Measurements from ENCODE around the gene GRID2IP.

Gene GRID2IP

GRCh38 chr7:6563936-6564770 lies 12.9 kb upstream of the GRID2IP start:
- Histone ChIP-seq H3K36me3 (no peaks in the 10 kb centered on the region), H3K9me3 (no peaks in the 10 kb centered on the region), H3K27ac (no peak overlapping the region), H3K4me2 (no peak overlapping the region), H3K4me3 (no peak overlapping the region), H3K9ac (no peak overlapping the region), H3K4me1 (peaks cover 13% of the 10 kb centered on the region), H4K20me1 (no peaks in the 10 kb centered on the region), H3K27me3 (no peaks in the 10 kb centered on the region)
- no peak for TF ChIP-seq Cebpa-rat (IDR thresholded peaks at IDR 0.05)

- Histone ChIP-seq H3K27ac (no peak overlapping the region), H3K9ac (no peak overlapping the region), H3K4me3 (no peak overlapping the region), H4K20me1 (no peaks in the 10 kb centered on the region), H3K4me1 (peaks cover 33% of the 10 kb centered on the region), H3K27me3 (no peaks in the 10 kb centered on the region), H3K36me3 (no peaks in the 10 kb centered on the region), H3K4me2 (no peak overlapping the region), H3K9me3 (no peaks in the 10 kb centered on the region)
- no peak for TF ChIP-seq Cebpa-rat (IDR thresholded peaks at IDR 0.05)
Measured at GRCh38 chr7:6562106-6562505, 10.8 kb upstream of the GRID2IP start.

GRCh38 chr7:6559896-6560295 lies 8.6 kb upstream of the GRID2IP start:
- peaks cover 55% of the 10 kb centered on the region for H3K4me1 ChIP-seq
- H3K27me3 ChIP-seq, result no peaks in the 10 kb centered on the region
- no peak overlapping the region for H3K9ac ChIP-seq
- H3K36me3 ChIP-seq, result no peaks in the 10 kb centered on the region
- H4K20me1 ChIP-seq, result no peaks in the 10 kb centered on the region
- H3K4me2 ChIP-seq, result peak overlapping the region; percentile 51
- no peak overlapping the region for H3K27ac ChIP-seq
- no peak for TF ChIP-seq Cebpa-rat (IDR thresholded peaks at IDR 0.05)
- H3K9me3 ChIP-seq, result no peaks in the 10 kb centered on the region
- no peak overlapping the region for H3K4me3 ChIP-seq

DNA sequence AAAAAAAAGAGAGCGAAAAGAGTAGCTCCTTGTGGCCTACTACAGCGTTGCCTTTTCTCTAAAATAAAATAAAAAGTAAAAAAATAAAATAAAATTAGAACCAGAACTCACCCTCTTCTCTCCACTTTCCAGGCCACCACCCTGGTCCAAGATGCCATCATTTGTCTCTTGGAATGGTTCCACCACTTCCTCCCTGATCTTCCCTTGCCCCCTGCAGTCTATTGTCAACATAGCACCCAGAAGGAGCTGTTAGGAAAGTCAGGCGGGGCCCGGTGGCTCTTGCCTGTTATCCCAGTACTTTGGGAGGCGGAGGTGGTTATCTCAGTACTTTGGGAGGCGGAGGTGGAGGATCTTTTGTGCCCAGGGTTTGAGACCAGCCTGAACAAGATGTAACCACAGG lies 7.6 kb upstream of the GRID2IP start:
- H3K9me3 ChIP-seq, result no peaks in the 10 kb centered on the region
- H3K9ac ChIP-seq, result no peak overlapping the region
- no peaks in the 10 kb centered on the region for H3K36me3 ChIP-seq
- peak overlapping the region; percentile 38; the same call in 1 of the 2 replicates for H3K27ac ChIP-seq
- no peak for TF ChIP-seq Cebpa-rat (IDR thresholded peaks at IDR 0.05)
- peak overlapping the region; percentile 51 for H3K4me2 ChIP-seq
- peaks cover 66% of the 10 kb centered on the region for H3K4me1 ChIP-seq
- no peaks in the 10 kb centered on the region for H4K20me1 ChIP-seq
- no peaks in the 10 kb centered on the region for H3K27me3 ChIP-seq
- H3K4me3 ChIP-seq, result no peak overlapping the region

- Histone ChIP-seq H3K36me3 (no peaks in the 10 kb centered on the region), H3K9ac (no peak overlapping the region), H3K4me3 (no peak overlapping the region), H3K9me3 (no peaks in the 10 kb centered on the region), H3K27me3 (no peaks in the 10 kb centered on the region), H4K20me1 (no peaks in the 10 kb centered on the region), H3K27ac (peak overlapping the region; percentile 72), H3K4me1 (peaks cover 82% of the 10 kb centered on the region), H3K4me2 (peak overlapping the region; percentile 69)
- no peak for TF ChIP-seq Cebpa-rat (IDR thresholded peaks at IDR 0.05)
Measured at GRCh38 chr7:6556196-6556595, 4.9 kb upstream of the GRID2IP start.

DNA sequence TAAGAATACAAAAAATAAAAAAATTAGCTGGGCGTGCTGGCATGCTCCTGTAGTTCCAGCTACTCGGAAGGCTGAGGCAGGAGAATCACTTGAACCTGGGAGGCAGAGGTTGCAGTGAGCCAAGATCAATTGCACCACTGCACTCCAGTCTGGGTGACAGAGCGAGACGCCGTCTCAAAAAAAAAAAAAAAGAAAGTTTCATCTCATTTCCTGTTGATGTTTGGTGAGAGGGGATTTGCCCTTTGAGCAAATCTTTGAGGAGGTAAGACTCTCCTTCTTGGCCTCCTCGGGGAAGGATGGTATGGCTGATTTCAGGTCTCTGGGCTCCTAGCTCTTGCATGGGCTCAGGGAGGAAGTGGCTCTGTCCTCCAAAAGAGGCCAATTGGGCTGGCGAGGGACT lies 3.6 kb upstream of the GRID2IP start:
- TF ChIP-seq Cebpa-rat (IDR thresholded peaks at IDR 0.05), result no peak
- H3K4me2 ChIP-seq, result peak overlapping the region; percentile 69
- H3K27me3 ChIP-seq, result no peaks in the 10 kb centered on the region
- H3K9me3 ChIP-seq, result no peaks in the 10 kb centered on the region
- peak overlapping the region; percentile 3; the same call in 1 of the 2 replicates for H3K9ac ChIP-seq
- H3K4me1 ChIP-seq, result peaks cover 88% of the 10 kb centered on the region
- no peaks in the 10 kb centered on the region for H4K20me1 ChIP-seq
- H3K36me3 ChIP-seq, result no peaks in the 10 kb centered on the region
- peak overlapping the region; percentile 72 for H3K27ac ChIP-seq
- no peak overlapping the region for H3K4me3 ChIP-seq

- H3K9ac ChIP-seq, result no peak overlapping the region
- peak overlapping the region; percentile 69 for H3K4me2 ChIP-seq
- peaks cover 88% of the 10 kb centered on the region for H3K4me1 ChIP-seq
- H4K20me1 ChIP-seq, result no peaks in the 10 kb centered on the region
- TF ChIP-seq Cebpa-rat (IDR thresholded peaks at IDR 0.05), result no peak
- H3K9me3 ChIP-seq, result no peaks in the 10 kb centered on the region
- H3K36me3 ChIP-seq, result no peaks in the 10 kb centered on the region
- peak overlapping the region; percentile 72 for H3K27ac ChIP-seq
- H3K27me3 ChIP-seq, result no peaks in the 10 kb centered on the region
- H3K4me3 ChIP-seq, result no peak overlapping the region
Measured at GRCh38 chr7:6553448-6554044, 2.3 kb upstream of the GRID2IP start.

DNA sequence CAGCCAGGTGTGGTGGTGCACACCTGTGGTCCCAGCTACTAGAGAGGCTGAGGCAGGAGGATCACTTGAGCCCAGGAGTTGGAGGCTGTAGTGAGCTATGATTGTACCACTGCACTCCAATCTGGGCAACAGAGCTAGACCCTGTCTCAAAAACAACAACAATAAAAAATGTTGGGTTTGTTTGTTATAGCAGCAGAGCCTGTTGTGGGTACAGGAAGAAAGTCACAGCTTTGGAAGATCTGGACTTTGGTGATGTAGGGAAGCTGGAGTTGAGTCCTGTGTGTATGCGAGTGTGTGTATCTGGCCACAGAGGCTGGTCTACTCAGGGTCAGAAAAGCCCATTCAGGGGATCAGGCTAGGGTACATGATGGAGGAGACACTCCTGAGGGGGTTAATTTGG lies 3.9 kb downstream of the GRID2IP start:
- Histone ChIP-seq H3K27me3 (no peaks in the 10 kb centered on the region), H3K36me3 (no peaks in the 10 kb centered on the region), H3K4me1 (peaks cover 89% of the 10 kb centered on the region), H3K4me2 (peak overlapping the region; percentile 83), H4K20me1 (no peaks in the 10 kb centered on the region), H3K9ac (no peak overlapping the region), H3K4me3 (no peak overlapping the region), H3K27ac (peak overlapping the region; percentile 95), H3K9me3 (no peaks in the 10 kb centered on the region)
- TF ChIP-seq Cebpa-rat (IDR thresholded peaks at IDR 0.05), result no peak

- peak overlapping the region; percentile 95 for H3K27ac ChIP-seq
- H3K4me1 ChIP-seq, result peaks cover 96% of the 10 kb centered on the region
- TF ChIP-seq Cebpa-rat (IDR thresholded peaks at IDR 0.05), result no peak
- no peaks in the 10 kb centered on the region for H4K20me1 ChIP-seq
- H3K27me3 ChIP-seq, result no peaks in the 10 kb centered on the region
- peak overlapping the region; percentile 29 for H3K4me3 ChIP-seq
- H3K9me3 ChIP-seq, result no peaks in the 10 kb centered on the region
- no peaks in the 10 kb centered on the region for H3K36me3 ChIP-seq
- peak overlapping the region; percentile 70 for H3K9ac ChIP-seq
- H3K4me2 ChIP-seq, result peak overlapping the region; percentile 83
Measured at GRCh38 chr7:6546498-6547251, 4.6 kb downstream of the GRID2IP start.
